HG03460 (cell line): Measurements from ENCODE around the gene ZFP62.

Experiments
- ATAC-seq: cut with Tn5 transposase; IDR thresholded peaks from one replicate; pipeline ENCODE4 v1.9.1; 2021; ENCODE audit not compliant: unreplicated experiment

The ZFP62 gene

GRCh38 chr5:180811623-180812124 is 49.4 kb downstream of the ZFP62 start:
- ATAC-seq, result no peak

- no peak for ATAC-seq
Observed at GRCh38 chr5:180810959-180811622, 50.0 kb downstream of the ZFP62 start.

DNA sequence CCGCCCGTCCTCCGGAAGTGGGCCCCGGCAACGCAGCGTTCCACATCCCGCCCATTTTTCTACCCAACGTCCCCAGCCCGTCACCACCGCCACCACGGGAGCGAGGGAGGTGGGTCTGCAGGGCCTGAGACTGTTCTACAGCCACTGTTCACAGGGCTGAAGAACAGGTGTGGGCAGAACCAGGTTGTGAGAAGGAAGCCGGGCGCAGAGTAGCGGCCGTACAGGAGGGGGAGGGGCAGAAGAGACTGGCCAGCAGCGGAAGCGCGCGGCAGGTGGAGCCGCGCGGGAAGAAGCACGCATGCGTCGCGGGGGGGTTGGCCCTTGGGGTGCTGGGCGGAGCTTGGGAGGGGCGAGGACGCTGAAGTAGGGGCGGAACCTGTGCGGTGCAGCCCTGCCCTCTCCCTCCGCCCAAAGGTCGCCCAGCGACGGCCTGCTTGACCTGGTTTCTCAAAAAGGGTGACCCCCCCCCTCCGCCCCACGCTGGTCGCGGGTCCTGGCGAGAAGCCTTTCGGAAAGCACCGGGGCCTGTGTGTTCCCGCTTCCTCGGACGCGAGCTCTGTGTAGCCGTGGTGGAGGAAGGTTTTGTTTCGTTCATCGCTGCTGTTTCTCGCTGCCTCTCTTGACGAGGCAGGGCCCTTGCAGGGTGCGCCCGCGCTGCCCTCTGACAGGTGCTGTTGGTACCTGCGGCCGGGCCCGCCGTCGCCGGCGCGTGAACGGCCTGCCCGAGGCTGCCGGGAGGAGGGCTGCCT is 50.7 kb downstream of the ZFP62 start:
- ATAC-seq, result peak; percentile 61

GRCh38 chr5:180809403-180810209 is 51.5 kb downstream of the ZFP62 start:
- ATAC-seq, result peak; percentile 52

DNA sequence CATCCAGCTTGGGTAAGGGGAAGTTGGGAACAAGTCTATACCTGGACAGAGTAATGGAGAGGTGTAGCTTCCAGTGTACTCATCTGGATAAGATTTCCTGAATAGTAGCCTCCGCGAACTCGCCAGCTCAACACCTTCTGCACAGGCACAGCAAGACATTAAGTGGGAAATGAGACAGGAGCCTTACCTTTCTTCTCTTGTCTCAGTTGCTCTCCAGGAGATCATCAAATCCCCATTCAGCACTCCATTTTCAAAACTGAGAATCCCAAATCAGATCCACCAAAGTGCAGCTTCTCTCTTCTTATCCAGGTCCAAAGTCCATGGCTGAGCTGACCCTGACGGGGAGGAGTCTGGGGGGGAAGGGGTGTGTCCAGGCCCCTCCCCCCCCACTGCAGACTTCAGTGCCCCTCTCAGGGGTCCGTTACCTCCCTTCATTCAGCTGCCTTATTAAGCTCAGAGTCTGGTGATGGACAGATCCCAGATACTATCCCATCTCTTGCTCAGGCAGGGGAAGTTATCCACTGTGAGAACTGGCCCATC is 52.5 kb downstream of the ZFP62 start:
- no peak for ATAC-seq

GRCh38 chr5:180807654-180808414 is 53.2 kb downstream of the ZFP62 start:
- ATAC-seq, result no peak

DNA sequence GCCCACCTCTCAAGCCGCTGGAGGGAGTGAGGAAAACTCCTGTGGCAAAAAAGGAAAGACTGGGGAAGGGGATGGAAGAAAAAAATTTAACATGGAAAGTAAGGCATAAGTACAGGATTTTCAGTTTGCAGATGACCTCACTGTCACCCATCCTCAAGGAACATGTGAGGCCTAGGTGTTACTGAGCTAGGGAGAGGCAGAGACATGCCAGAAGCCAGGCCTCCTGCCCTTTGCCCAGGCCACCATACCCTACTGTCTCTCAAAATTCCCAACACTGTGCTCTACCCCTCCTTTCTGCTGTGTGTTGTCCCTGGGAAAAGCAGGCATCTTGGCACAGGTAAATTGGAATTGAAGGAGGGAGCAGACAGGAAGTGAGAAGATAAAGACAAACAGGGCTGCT is 54.0 kb downstream of the ZFP62 start:
- ATAC-seq, result no peak

DNA sequence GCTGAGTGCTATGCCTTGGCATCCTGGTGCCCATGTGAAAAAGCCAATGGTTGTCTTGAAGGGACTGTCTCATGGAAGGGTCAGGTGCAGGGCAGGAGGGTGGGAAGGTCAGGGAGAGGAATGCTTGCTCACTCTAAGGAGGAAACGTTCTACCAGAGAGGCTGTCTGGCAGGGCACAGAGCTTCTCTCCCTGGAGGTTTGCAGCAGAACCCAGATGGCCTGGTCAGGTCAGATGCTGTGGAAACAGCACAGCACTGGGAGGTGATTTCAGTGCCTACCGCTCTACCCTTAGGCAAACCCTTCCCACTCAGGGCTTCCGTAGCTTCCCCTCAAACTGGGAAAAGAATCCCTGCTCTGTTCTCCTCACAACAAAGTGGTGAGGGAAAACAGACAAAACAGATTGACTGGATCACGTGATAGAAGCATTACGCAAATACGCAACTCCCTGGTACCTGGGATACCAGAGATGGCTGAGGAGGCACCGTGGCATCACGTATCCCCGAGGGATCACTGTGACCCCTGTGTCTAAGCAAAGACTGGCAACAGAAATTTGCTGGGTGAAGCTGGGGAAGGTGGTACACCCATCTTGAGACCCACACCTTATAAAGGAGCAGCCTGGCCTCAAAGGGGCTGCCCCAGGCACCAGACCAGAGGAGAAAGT is 54.6 kb downstream of the ZFP62 start:
- no peak for ATAC-seq

DNA sequence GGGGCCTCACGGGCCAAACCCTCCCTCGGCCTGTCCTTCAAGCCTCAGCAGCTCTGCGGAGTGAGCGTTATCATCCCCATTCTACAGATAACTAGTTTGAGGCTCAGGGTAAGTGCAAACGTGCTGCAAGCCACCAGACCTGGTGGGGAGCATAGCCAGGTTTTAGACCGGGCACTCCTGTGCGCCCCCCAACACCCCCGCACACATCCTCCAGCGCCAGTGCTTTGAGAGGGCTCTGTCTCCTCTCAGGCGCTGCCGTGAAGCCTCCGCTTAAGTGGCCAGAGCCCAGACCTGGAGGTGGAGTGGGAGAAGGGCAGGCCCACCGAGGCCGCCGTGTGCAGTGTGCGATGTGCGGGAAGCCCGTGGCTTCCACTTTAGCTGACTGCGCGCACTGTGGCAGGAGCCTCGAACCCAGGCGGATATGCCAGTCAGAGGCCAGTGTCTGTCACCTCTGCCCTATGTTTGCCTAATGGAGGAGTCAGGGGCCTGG is 56.9 kb downstream of the ZFP62 start:
- no peak for ATAC-seq

GRCh38 chr5:180803181-180804128 is 57.6 kb downstream of the ZFP62 start:
- ATAC-seq, result peak; percentile 66

DNA sequence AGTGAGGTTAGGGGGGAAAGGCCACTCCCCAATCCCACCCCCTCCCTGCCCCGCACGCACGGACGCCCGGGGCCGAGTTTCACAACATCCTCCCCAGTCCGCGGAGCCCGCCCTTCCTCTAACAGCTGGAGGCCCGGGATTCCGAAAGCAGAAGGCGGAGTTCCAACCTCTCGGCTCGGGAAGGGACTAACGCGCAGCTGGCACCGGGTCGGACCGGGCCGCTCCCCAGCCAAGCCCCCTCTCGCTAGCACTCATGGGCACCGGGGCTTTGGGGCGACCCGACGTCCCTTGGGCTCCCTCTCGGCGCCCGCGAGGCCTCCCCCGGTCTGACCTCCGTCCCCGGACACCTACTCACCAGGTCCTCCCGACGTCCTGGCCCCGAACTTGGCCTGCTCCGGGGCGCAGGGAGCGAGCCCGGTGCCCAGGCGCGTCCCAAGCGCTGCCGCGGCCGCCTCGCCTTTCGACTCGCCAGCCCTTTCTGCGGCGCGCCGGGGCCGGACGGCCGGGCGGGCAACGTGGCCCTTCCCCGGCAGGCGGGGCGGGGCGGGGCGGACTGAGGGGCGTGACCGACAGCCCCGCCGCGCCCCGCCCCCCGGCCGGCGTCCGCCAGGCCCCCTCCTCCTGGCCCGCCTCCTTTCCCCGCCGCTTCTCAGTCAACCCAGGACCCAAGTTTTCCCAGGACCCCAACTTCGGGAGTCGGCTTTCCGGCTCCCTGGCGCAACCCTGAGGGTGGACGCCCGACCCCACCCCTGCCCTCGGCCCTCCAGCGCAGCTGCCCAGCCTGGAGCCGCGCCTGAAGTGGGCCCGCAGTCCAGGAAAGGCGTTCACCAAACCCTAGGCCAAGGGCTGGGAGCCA is 58.5 kb downstream of the ZFP62 start, which contains the start of gene MGAT1:
Gene MGAT1 (minus strand): TSS at position 482 of the 856 bp plus-strand sequence. CDS start 9,835 bp downstream, outside the sequence.
- ATAC-seq, result peak; percentile 35

- ATAC-seq, result no peak
Observed at GRCh38 chr5:180801596-180802324, 59.3 kb downstream of the ZFP62 start.

DNA sequence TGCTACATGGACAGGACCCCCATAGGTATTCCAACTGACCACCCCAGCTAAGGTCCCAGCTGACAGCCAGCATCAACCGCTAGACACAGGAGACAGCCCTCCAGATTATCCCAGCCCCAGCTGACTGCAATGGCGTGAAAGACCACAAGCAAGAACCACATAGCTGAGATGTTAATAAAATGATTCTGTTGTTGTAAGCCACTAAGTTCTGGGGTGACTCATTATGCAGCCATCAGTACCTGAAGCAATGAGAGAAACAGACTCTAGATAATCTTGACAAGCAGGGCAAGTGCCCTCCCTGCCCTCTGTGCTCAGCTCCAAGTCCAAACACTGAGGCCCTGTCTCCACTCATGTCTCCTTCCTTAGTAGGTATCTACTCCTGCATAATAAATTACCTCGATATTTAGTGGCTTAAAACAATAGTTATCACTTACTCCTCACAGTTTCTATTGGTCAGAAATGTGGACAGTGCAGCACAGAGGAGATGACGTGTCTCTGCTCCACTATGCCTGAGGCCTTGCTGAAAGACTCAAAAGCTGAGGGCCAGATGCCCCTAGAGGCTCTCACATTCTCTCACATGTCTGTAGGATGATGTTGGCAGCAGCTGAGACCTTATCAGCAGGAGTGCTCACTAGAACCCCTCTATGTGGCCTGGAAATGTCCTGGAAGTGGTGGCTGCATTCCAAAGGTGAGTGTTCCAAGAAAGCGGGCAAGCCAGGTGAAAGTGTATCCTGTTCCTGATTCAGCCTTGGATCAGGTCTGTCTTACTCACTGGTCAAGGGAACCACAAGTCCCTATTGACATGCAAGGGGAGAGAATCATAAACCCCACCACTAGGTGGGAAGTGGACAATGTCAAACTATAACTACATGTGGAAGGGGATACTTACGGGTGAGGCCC is 60.9 kb downstream of the ZFP62 start:
- ATAC-seq, result no peak

GRCh38 chr5:180799194-180799593 is 61.9 kb downstream of the ZFP62 start:
- no peak for ATAC-seq

DNA sequence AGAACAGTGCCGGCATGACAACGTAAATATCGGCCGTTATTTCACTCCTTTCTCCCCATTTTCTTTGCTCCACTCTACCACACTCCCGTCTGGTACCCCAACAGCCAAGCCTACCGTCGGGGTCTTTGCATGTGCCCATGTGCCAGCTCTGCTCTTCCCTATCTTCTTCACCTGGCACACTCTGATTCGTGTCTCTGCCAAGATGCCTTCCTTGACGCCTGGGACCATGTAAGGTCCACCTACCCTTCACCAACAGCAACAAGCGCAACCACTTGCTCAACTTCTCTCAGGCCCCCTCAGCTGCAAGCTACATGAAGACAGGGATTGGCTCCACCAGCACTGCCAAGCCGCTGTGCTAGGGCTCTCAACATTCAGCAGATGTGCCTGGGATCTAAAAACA is 62.9 kb downstream of the ZFP62 start:
- ATAC-seq, result no peak
